Measurements from ENCODE around the gene PCNX1. TPM values are rescaled to one million over a fixed set of nuclear protein-coding genes. Genes with fewer than 3 reads are reported as not detected.

The PCNX1 gene
- total and polyA plus RNA-seq, 2 of the 4 experiments (the other 2 are of a cell fraction) = 15.0 to 43.7 TPM

DNA sequence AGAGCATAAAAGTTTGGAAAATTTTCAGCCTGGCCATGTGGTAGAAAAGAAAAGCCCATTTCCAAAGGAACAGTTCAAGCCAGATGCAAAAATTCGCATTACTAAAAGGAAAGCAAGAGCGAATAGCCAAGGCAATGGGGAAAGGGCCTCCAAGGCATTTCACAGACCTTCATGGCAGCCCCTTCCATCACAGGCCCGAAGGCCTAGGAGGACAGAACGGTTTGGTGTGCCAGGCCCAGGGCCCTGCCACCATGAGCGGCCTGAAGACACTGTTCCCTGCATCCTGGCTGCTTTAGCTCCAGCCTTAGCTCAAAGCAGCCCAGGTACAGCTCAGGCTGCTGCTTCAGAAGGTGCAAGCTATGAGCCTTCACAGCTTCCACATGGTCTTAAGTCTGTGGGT, 243.5 kb downstream of the PCNX1 start:
- H4K91ac ChIP-seq (ENCODE audit: insufficient read depth, low read depth, low read length) = no peak overlapping the region
- TF ChIP-seq RCOR1 (IDR thresholded peaks at IDR 0.05; ENCODE audit: insufficient replicate concordance, low read length) (no peak), RFX5 (IDR thresholded peaks at IDR 0.05; ENCODE audit: low read depth, low read length) (no peak)
- intact Hi-C loops (cut with micrococcal nuclease) = no loop called here
- H3K27ac ChIP-seq (ENCODE audit: insufficient read depth, low read length) = no peak overlapping the region
- H3K79me1 ChIP-seq (ENCODE audit: low read depth in 1 of 2, low read length in 2 of 2) = no peaks in the 10 kb centered on the region
- ChIA-PET POLR2A (ENCODE audit: unreplicated experiment) (no interaction called here), CTCF (no interaction called here)
- no peak overlapping the region for H2AFZ ChIP-seq (replicated peaks; ENCODE audit: low read length, poor library complexity)
- dilution Hi-C loops (cut with HindIII; ENCODE audit: low sequenced_read_pairs, unreplicated experiment) = no loop called here
- no peak overlapping the region for H3K23ac ChIP-seq (ENCODE audit: low read depth, low read length)
- no peak overlapping the region for H3K4me3 ChIP-seq (ENCODE audit: insufficient read depth, low read depth, low read length)
- H4K20me1 ChIP-seq (ENCODE audit: insufficient read depth, low read length) = no peaks in the 10 kb centered on the region
- 61% methylated on average over 5 of the region's 5 CpGs; no CpG with 5 or more reads in 1 of the 2 experiments for WGBS, 2 experiments (ENCODE audit: extremely low coverage in 2 of 2, insufficient read length in 1 of 2)
- no peak overlapping the region for H2BK120ac ChIP-seq (ENCODE audit: low read depth, low read length)
- in situ Hi-C loops (cut with MboI; ENCODE audit: low sequenced_read_pairs) = no loop called here
- no peak for DNase-seq
- H2BK15ac ChIP-seq (ENCODE audit: low read depth, low read length) = no peak overlapping the region
- no peak overlapping the region for H3K14ac ChIP-seq (replicated peaks; ENCODE audit: low read depth, low read length)
- H2BK20ac ChIP-seq (ENCODE audit: low read depth, low read length) = no peak overlapping the region
- H4K8ac ChIP-seq (ENCODE audit: low read depth in 2 of 2, low read length in 2 of 2) = no peak overlapping the region
- no peak overlapping the region for H3K18ac ChIP-seq (ENCODE audit: low read depth, low read length)
- no peak overlapping the region for H3K56ac ChIP-seq (ENCODE audit: extremely low read depth, insufficient read depth, low read length)
- no TSS peak for BruUV-seq (replicated peaks)
- no peak overlapping the region for H4K5ac ChIP-seq (ENCODE audit: low read depth, low read length)
- no peak overlapping the region for H2AK9ac ChIP-seq (replicated peaks; ENCODE audit: low read depth, low read length, poor library complexity)
- H3K4ac ChIP-seq (ENCODE audit: low read depth, low read length) = no peak overlapping the region
- H3K36me3 ChIP-seq (ENCODE audit: control insufficient read depth, insufficient read depth, low read length) = no peaks in the 10 kb centered on the region
- peaks cover 2% of the 10 kb centered on the region for H3K4me1 ChIP-seq (ENCODE audit: control insufficient read depth, insufficient read depth, low read length)
- peaks cover 13% of the 10 kb centered on the region for H3K9me3 ChIP-seq (ENCODE audit: control insufficient read depth, insufficient read depth, low read length)
- H3K9me1 ChIP-seq (ENCODE audit: insufficient read depth, low read length) = no peaks in the 10 kb centered on the region
- H3K9ac ChIP-seq (ENCODE audit: low read depth, low read length) = no peak overlapping the region
- H3K27me3 ChIP-seq (ENCODE audit: control insufficient read depth, insufficient read depth, low read length) = no peaks in the 10 kb centered on the region
- H2AK5ac ChIP-seq (ENCODE audit: low read depth, low read length) = no peak overlapping the region
- no peak overlapping the region for H3K4me2 ChIP-seq (ENCODE audit: low read depth, low read length)
- H2BK5ac ChIP-seq (ENCODE audit: low read depth, low read length, poor library complexity, severe bottlenecking) = no peak overlapping the region
- ATAC-seq (ENCODE audit: low read depth) = no peak
